B cell (primary cell): ENCODE results near the gene C9orf40. TPM values are rescaled to one million over a fixed set of nuclear protein-coding genes. Genes with fewer than 3 reads are reported as not detected.

Experiments
- ATAC-seq: fragments of 200-7000 bp; cut with Tn5 transposase; one replicate; pipeline ENCODE4 v1.10.0; 2021; ENCODE audit warnings: low read depth, mild to moderate bottlenecking, moderate number of reproducible peaks, moderate library complexity
- CTCF ChIA-PET: fragments of 350-600 bp; sonication (Branson Sonifier 250); formaldehyde crosslinking; loops from one replicate; lab custom pipeline; 2021; ENCODE audit warnings: antibody characterized with exemption, inconsistent platforms; lab: Charles Lee
- POLR2A ChIA-PET: fragments of 350-600 bp; sonication (Branson Sonifier 250); formaldehyde crosslinking; loops from one replicate; lab custom pipeline; 2021; ENCODE audit warnings: antibody characterized with exemption; lab: Charles Lee
- DNase-seq: peaks from one replicate; pipeline ENCODE4 v3.0.0; 2013
- H2AFZ ChIP-seq: 2 replicates; pipeline ENCODE4 v1.6.1; 2012; ENCODE audit warnings: mild to moderate bottlenecking, low read depth, low read length; ENCODE audit not compliant: insufficient read depth, poor library complexity, severe bottlenecking
- H3K27ac ChIP-seq, 2 donors: 1 replicate in 1 of 2; 2 replicates in 1 of 2; pipeline ENCODE4 v1.5.1; 2012 to 2013; ENCODE audit warnings: low read length in 2 of 2, mild to moderate bottlenecking in 2 of 2, moderate library complexity in 1 of 2
- H3K27me3 ChIP-seq, 4 experiments: fragments of 200-600 bp in 1 of 4; sonication (generic) in 1 of 4; replicated peaks in 1 of 4; 1 replicate in 2 of 4; 2 replicates in 2 of 4; pipeline versions ENCODE4 v1.6.1 to v1.7.0; 2013 to 2016; ENCODE audit warnings: low read length in 3 of 4, mild to moderate bottlenecking in 2 of 4, mixed read lengths in 1 of 4, moderate library complexity in 1 of 4; ENCODE audit not compliant: insufficient read depth in 4 of 4, control insufficient read depth in 3 of 4; ENCODE audit errors: control extremely low read depth in 1 of 4
- H3K36me3 ChIP-seq, 2 experiments: replicated peaks in 1 of 2; 1 replicate in 1 of 2; 2 replicates in 1 of 2; pipeline versions ENCODE4 v1.6.1 to v1.7.1; 2013; ENCODE audit warnings: low read length in 1 of 2; ENCODE audit not compliant: insufficient read depth in 2 of 2, control insufficient read depth in 1 of 2; ENCODE audit errors: control extremely low read depth in 1 of 2, extremely low read depth in 1 of 2
- H3K4me1 ChIP-seq, 2 donors: fragments of 200-600 bp in 1 of 2; sonication (generic) in 1 of 2; 1 replicate in 1 of 2; 2 replicates in 1 of 2; pipeline versions ENCODE4 v1.5.1 to v1.6.1; 2013 to 2017; ENCODE audit warnings: low read length in 2 of 2; ENCODE audit not compliant: control insufficient read depth in 2 of 2, insufficient read depth in 2 of 2
- H3K4me2 ChIP-seq: replicated peaks from 2 replicates; pipeline ENCODE3; 2012; ENCODE audit warnings: mild to moderate bottlenecking, low read depth, low read length; ENCODE audit not compliant: poor library complexity, severe bottlenecking
- H3K4me3 ChIP-seq, 5 experiments: fragments of 200-600 bp in 1 of 5; sonication (generic) in 1 of 5; 1 replicate in 3 of 5; 2 replicates in 2 of 5; pipeline versions ENCODE4 v1.5.1 to v1.7.0; 2011 to 2016; ENCODE audit warnings: low read length in 4 of 5, mild to moderate bottlenecking in 4 of 5, low read depth in 2 of 5, control low read depth in 1 of 5, moderate library complexity in 1 of 5; ENCODE audit not compliant: insufficient read depth in 1 of 5; ENCODE audit errors: control extremely low read depth in 1 of 5, extremely low read depth in 1 of 5
- H3K79me2 ChIP-seq: fragments of 200-600 bp; sonication (generic); one replicate; pipeline ENCODE4 v1.6.0; 2016; ENCODE audit warnings: low read length; ENCODE audit not compliant: control insufficient read depth, insufficient read depth
- H3K9ac ChIP-seq: fragments of 200-600 bp; sonication (generic); 2 replicates; pipeline ENCODE4 v1.6.1; 2017; ENCODE audit warnings: mild to moderate bottlenecking, low read length, moderate library complexity
- H3K9me3 ChIP-seq, 3 donors: one replicate each; pipeline versions ENCODE4 v1.6.1 to v1.7.1; 2013; ENCODE audit warnings: low read length in 2 of 3; ENCODE audit not compliant: control insufficient read depth in 2 of 3, insufficient read depth in 1 of 3; ENCODE audit errors: control extremely low read depth in 1 of 3
- H4K20me1 ChIP-seq: 2 replicates; pipeline ENCODE4 v1.6.0; 2012; ENCODE audit warnings: mild to moderate bottlenecking, low read length; ENCODE audit not compliant: insufficient read depth, control insufficient read depth, poor library complexity, severe bottlenecking
- H3K27ac Mint-ChIP-seq: one replicate; pipeline ENCODE4 v1.8.0; 2021; ENCODE audit warnings: mixed read lengths
- H3K27me3 Mint-ChIP-seq: one replicate; pipeline ENCODE4 v1.8.0; 2021; ENCODE audit warnings: mixed read lengths
- H3K4me1 Mint-ChIP-seq: one replicate; pipeline ENCODE4 v1.8.0; 2021; ENCODE audit warnings: mixed read lengths
- H3K4me3 Mint-ChIP-seq: one replicate; pipeline ENCODE4 v1.8.0; 2021; ENCODE audit warnings: mixed read lengths
- H3K9me3 Mint-ChIP-seq: one replicate; pipeline ENCODE4 v1.8.0; 2022; ENCODE audit warnings: mixed read lengths; ENCODE audit not compliant: insufficient read depth
- EZH2 ChIP-seq: IDR thresholded peaks from 2 replicates; pipeline ENCODE4 v1.6.1; 2012; ENCODE audit warnings: borderline replicate concordance, low read depth, mild to moderate bottlenecking, moderate library complexity, low read length; ENCODE audit not compliant: insufficient read depth, poor library complexity, severe bottlenecking
- WGBS: methylation state at CpG from one replicate; pipeline ENCODE4 v1.1.5; 2013; ENCODE audit warnings: missing lambda C conversion rate; ENCODE audit not compliant: insufficient coverage; 5-methylcytosine and 5-hydroxymethylcytosine counted together
- intact Hi-C: fragments of 100-400 bp; cut with micrococcal nuclease; formaldehyde crosslinking; loops from one replicate; pipeline ENCODE4 v1.10.0; 2022
- polyA plus RNA-seq: library from polyadenylated mRNA; depleted of rRNA; stranded (reverse); fragments of >200 nt; gene quantifications from 2 replicates; pipeline ENCODE4 v1.2.3, GENCODE V29; 2012
- total RNA-seq, 2 donors: library from RNA; stranded (reverse); fragments of 120-200 nt in 1 of 2; gene quantifications; 1 replicate in 1 of 2; 2 replicates in 1 of 2; pipeline versions ENCODE4 v1.2.3 to v1.2.4, GENCODE V29; 2013 to 2022
- TF ChIP-seq, protein P1 (sequence below): fragments of 200-600 bp; IDR thresholded peaks from one replicate; pipeline ENCODE4 v1.8.0; 2022; ENCODE audit warnings: antibody characterized with exemption, mild to moderate bottlenecking

C9orf40 gene
- total and polyA plus RNA-seq, 2 donors (not counting 1 experiment from before 2014, with no cell fraction given), result 2.6 to 5.0 TPM

- under 1% methylated on average over 23 of the region's 30 CpGs for WGBS
- no peaks in the 10 kb centered on the region for H4K20me1 ChIP-seq
- peak overlapping the region; percentile 81 for H3K4me2 ChIP-seq
- H3K27me3 ChIP-seq, result no peaks in the 10 kb centered on the region
- H3K4me1 ChIP-seq, result peaks cover 9 to 15% of the 10 kb centered on the region in 2 donors
- POLR2A ChIA-PET, result interaction anchor here (0.6 to 3.1 kb wide), 4 partner anchors 68 to 136 kb away, joined by 3 to 13 read pairs (median 10); partner anchors contain the start of genes CARNMT1, NMRK1 and OSTF1
- H3K36me3 ChIP-seq, result no peaks in the 10 kb centered on the region
- CTCF ChIA-PET, result interaction anchor here (0.7 to 4.2 kb wide), 14 partner anchors 12 to 178 kb away, joined by 3 to 39 read pairs (median 4); partner anchors contain the start of genes CARNMT1, NMRK1 and OSTF1
- Mint-ChIP-seq H3K4me3 (peak overlapping the region; percentile 95), H3K9me3 (no peaks in the 10 kb centered on the region), H3K27ac (peak overlapping the region; percentile 95), H3K27me3 (no peaks in the 10 kb centered on the region), H3K4me1 (peaks cover 19% of the 10 kb centered on the region)
- no peak for TF ChIP-seq EZH2
- TF ChIP-seq, protein P1, sequence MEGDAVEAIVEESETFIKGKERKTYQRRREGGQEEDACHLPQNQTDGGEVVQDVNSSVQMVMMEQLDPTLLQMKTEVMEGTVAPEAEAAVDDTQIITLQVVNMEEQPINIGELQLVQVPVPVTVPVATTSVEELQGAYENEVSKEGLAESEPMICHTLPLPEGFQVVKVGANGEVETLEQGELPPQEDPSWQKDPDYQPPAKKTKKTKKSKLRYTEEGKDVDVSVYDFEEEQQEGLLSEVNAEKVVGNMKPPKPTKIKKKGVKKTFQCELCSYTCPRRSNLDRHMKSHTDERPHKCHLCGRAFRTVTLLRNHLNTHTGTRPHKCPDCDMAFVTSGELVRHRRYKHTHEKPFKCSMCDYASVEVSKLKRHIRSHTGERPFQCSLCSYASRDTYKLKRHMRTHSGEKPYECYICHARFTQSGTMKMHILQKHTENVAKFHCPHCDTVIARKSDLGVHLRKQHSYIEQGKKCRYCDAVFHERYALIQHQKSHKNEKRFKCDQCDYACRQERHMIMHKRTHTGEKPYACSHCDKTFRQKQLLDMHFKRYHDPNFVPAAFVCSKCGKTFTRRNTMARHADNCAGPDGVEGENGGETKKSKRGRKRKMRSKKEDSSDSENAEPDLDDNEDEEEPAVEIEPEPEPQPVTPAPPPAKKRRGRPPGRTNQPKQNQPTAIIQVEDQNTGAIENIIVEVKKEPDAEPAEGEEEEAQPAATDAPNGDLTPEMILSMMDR, result no peak
- peaks cover 12% of the 10 kb centered on the region for H3K79me2 ChIP-seq
- ATAC-seq, result peak; percentile 22
- intact Hi-C loops, result loop anchor here (1.0 to 10.0 kb wide), 6 partner anchors 77 to 1443 kb away; partner anchors contain the start of genes CARNMT1, NMRK1, OSTF1 and RFK
- peak overlapping the region; percentile 80 to 86 for H3K27ac ChIP-seq
- H3K4me3 ChIP-seq, result peak overlapping the region; percentile 65 to 91 (median 84)
- H3K9ac ChIP-seq, result peak overlapping the region; percentile 86
- peak overlapping the region; percentile 82 for H2AFZ ChIP-seq
- no peaks in the 10 kb centered on the region for H3K9me3 ChIP-seq
- DNase-seq, result peak; percentile 75
Measured at GRCh38 chr9:74951725-74952151, 974 bp downstream of the C9orf40 start.
